Lung (tissue), 12 donors: ENCODE results near the gene PRKN. TPM values are rescaled to one million over a fixed set of nuclear protein-coding genes. Genes with fewer than 3 reads are reported as not detected.

Experiments used
- ATAC-seq: fragments of 200-7000 bp; cut with Tn5 transposase; one replicate; pipeline ENCODE4 v1.9.1; 2020; ENCODE audit warnings: moderate number of reproducible peaks; ENCODE audit not compliant: insufficient read depth, low FRiP score
- DNase-seq, 3 donors: peaks; one replicate each; pipeline ENCODE4 v3.0.0-alpha.2; 2013 to 2017
- H3K27ac ChIP-seq, 2 donors: one replicate each; pipeline ENCODE4 v1.5.1; 2013; ENCODE audit warnings: mild to moderate bottlenecking in 2 of 2, moderate library complexity in 2 of 2, control low read depth in 1 of 2, inconsistent platforms in 1 of 2, low read depth in 1 of 2, low read length in 1 of 2
- H3K27me3 ChIP-seq, 3 donors: one replicate each; pipeline ENCODE4 v1.5.1; 2013; ENCODE audit warnings: low read length in 2 of 3; ENCODE audit not compliant: control insufficient read depth in 3 of 3, insufficient read depth in 3 of 3
- H3K36me3 ChIP-seq, 4 donors: one replicate each; pipeline ENCODE4 v1.5.1; 2013; ENCODE audit warnings: low read length in 4 of 4, mild to moderate bottlenecking in 1 of 4, moderate library complexity in 1 of 4; ENCODE audit not compliant: control insufficient read depth in 4 of 4, insufficient read depth in 4 of 4
- H3K4me1 ChIP-seq, 5 donors: one replicate each; pipeline ENCODE4 v1.5.1; 2013; ENCODE audit warnings: low read length in 5 of 5, mild to moderate bottlenecking in 2 of 5, moderate library complexity in 1 of 5; ENCODE audit not compliant: control insufficient read depth in 5 of 5, insufficient read depth in 5 of 5
- H3K4me3 ChIP-seq: one replicate; pipeline ENCODE4 v1.5.1; 2013; ENCODE audit warnings: mild to moderate bottlenecking, control low read depth, moderate library complexity
- H3K9ac ChIP-seq, 2 donors: one replicate each; pipeline ENCODE4 v1.5.1; 2013; ENCODE audit warnings: low read length in 2 of 2, control low read depth in 1 of 2; ENCODE audit not compliant: insufficient read depth in 1 of 2
- H3K9me3 ChIP-seq, 4 donors: one replicate each; pipeline ENCODE4 v1.5.1; 2013; ENCODE audit warnings: low read length in 3 of 4, mild to moderate bottlenecking in 1 of 4, moderate library complexity in 1 of 4; ENCODE audit not compliant: control insufficient read depth in 4 of 4, insufficient read depth in 3 of 4
- CTCF ChIP-seq: IDR thresholded peaks from 2 replicates; pipeline ENCODE4 v1.5.1; 2012; ENCODE audit warnings: mild to moderate bottlenecking; ENCODE audit errors: control extremely low read depth, extremely low read depth
- WGBS, 2 donors: extraction: QIAGEN DNeasy Blood & Tissue Kit; methylation state at CpG; one replicate each; pipeline ENCODE4 v1.1.7; 2013; 5-methylcytosine and 5-hydroxymethylcytosine counted together
- polyA plus RNA-seq, 2 donors: library from polyadenylated mRNA; stranded (reverse); fragments of 200-250 nt; gene quantifications; one replicate each; pipeline ENCODE4 v1.2.1, GENCODE V29; 2013
- total RNA-seq, 2 donors: library from RNA; depleted of rRNA in 1 of 2; stranded (reverse); fragments of >200 nt in 1 of 2; gene quantifications; one replicate each; pipeline ENCODE4 v1.2.1, GENCODE V29; 2014 to 2021
- donor health status: control.
- donor health status: control.
- donor health status: Bipolar disorder and iron deficiency.
- donor health status: healthy.
- donor health status: DM: yes; HTN: yes; CAD: no.

Gene PRKN
- total and polyA plus RNA-seq, 4 donors = 0.27 to 11.2 (median 3.1) TPM

- Histone ChIP-seq H3K9me3 (peaks cover 0 to 2% (median 0%) of the 10 kb centered on the region in 4 donors), H3K9ac (no peak overlapping the region), H3K27me3 (no peaks in the 10 kb centered on the region), H3K4me3 (no peak overlapping the region), H3K4me1 (no peaks in the 10 kb centered on the region), H3K36me3 (no peaks in the 10 kb centered on the region), H3K27ac (no peak overlapping the region)
- WGBS, 2 donors = 89% methylated on average over 1 of the region's 1 CpG
- DNase-seq (no peak), ATAC-seq (no peak)
- no peak for TF ChIP-seq CTCF
Measured at GRCh38 chr6:162082520-162082919, 645.0 kb downstream of the PRKN start.

GRCh38 chr6:162078667-162079066 is 648.9 kb downstream of the PRKN start:
- peaks cover 0 to 2% (median 0%) of the 10 kb centered on the region in 4 donors for H3K9me3 ChIP-seq
- no peak overlapping the region for H3K27ac ChIP-seq
- WGBS, 2 donors = 69 to 70% methylated on average over 4 of the region's 4 CpGs
- H3K27me3 ChIP-seq = no peaks in the 10 kb centered on the region
- no peaks in the 10 kb centered on the region for H3K36me3 ChIP-seq
- H3K9ac ChIP-seq = no peak overlapping the region
- ATAC-seq = no peak
- H3K4me3 ChIP-seq = no peak overlapping the region
- no peaks in the 10 kb centered on the region for H3K4me1 ChIP-seq
- no peak for TF ChIP-seq CTCF
- DNase-seq = no peak

- peaks cover 0 to 2% (median 0%) of the 10 kb centered on the region in 4 donors for H3K9me3 ChIP-seq
- no peaks in the 10 kb centered on the region for H3K4me1 ChIP-seq
- H3K4me3 ChIP-seq = no peak overlapping the region
- ATAC-seq = no peak
- no peak for DNase-seq
- TF ChIP-seq CTCF = no peak
- no peaks in the 10 kb centered on the region for H3K36me3 ChIP-seq
- no peak overlapping the region for H3K27ac ChIP-seq
- no peak overlapping the region for H3K9ac ChIP-seq
- no peaks in the 10 kb centered on the region for H3K27me3 ChIP-seq
- 62 to 75% methylated on average over 3 of the region's 3 CpGs for WGBS, 2 donors
Measured at GRCh38 chr6:162078126-162078525, 649.4 kb downstream of the PRKN start.

GRCh38 chr6:162076816-162077215 is 650.8 kb downstream of the PRKN start:
- Histone ChIP-seq H3K9me3 (peaks cover 0 to 3% (median 0%) of the 10 kb centered on the region in 4 donors), H3K9ac (no peak overlapping the region), H3K27ac (no peak overlapping the region), H3K4me3 (no peak overlapping the region), H3K27me3 (no peaks in the 10 kb centered on the region), H3K4me1 (no peaks in the 10 kb centered on the region), H3K36me3 (no peaks in the 10 kb centered on the region)
- WGBS, 2 donors = 72 to 80% methylated on average over 4 of the region's 4 CpGs
- no peak for TF ChIP-seq CTCF
- no peak for ATAC-seq
- DNase-seq = no peak
